OCI-LY3 (cell line): ENCODE measurements around the gene PCYT1A.

Source experiments
- H2AFZ ChIP-seq: fragments of 200-600, 300-600 bp; shearing (Covaris generic); 2 replicates; pipeline ENCODE4 v1.6.0; 2014; ENCODE audit warnings: antibody characterized with exemption, low read depth, low read length
- H3K27ac ChIP-seq: fragments of 200-600, 300-600 bp; sonication (generic); 2 replicates; pipeline ENCODE4 v1.5.1; 2014; ENCODE audit warnings: mild to moderate bottlenecking, low read length, moderate library complexity, mixed read lengths
- H3K27me3 ChIP-seq: fragments of 200-600, 300-600 bp; sonication (generic); 2 replicates; pipeline ENCODE4 v1.6.1; 2014; ENCODE audit warnings: low read depth, low read length, mixed read lengths
- H3K36me3 ChIP-seq: fragments of 200-600, 300-600 bp; sonication (generic); replicated peaks from 2 replicates; pipeline ENCODE3; 2014; ENCODE audit warnings: low read depth, low read length, mixed read lengths
- H3K4me1 ChIP-seq: fragments of 300-600, 200-600 bp; sonication (generic); 2 replicates; pipeline ENCODE4 v1.6.1; 2014; ENCODE audit warnings: low read length, mixed read lengths
- H3K4me2 ChIP-seq: fragments of 200-600, 300-600 bp; sonication (generic); 2 replicates; pipeline ENCODE4 v1.6.1; 2014; ENCODE audit warnings: low read length, mixed read lengths
- H3K4me3 ChIP-seq: fragments of 300-600, 200-600 bp; sonication (generic); 2 replicates; pipeline ENCODE4 v1.5.1; 2014; ENCODE audit warnings: antibody characterized with exemption, mild to moderate bottlenecking, low read length, moderate library complexity
- H3K79me2 ChIP-seq: fragments of 300-600, 200-600 bp; shearing (Covaris generic); 2 replicates; pipeline ENCODE4 v1.6.1; 2014; ENCODE audit warnings: mild to moderate bottlenecking, low read length, mixed read lengths
- H3K9ac ChIP-seq: fragments of 300-600, 200-600 bp; shearing (Covaris generic); 2 replicates; pipeline ENCODE4 v1.6.0; 2014; ENCODE audit warnings: mild to moderate bottlenecking, low read length, moderate library complexity
- H3K9me3 ChIP-seq: fragments of 200-600, 300-600 bp; shearing (Covaris generic); 2 replicates; pipeline ENCODE4 v1.6.1; 2014; ENCODE audit warnings: low read length, mixed read lengths; ENCODE audit not compliant: insufficient read depth
- H4K20me1 ChIP-seq: fragments of 200-600, 300-600 bp; sonication (generic); 2 replicates; pipeline ENCODE4 v1.6.1; 2016; ENCODE audit warnings: low read length, mixed read lengths; ENCODE audit not compliant: insufficient read depth
- CTCF ChIP-seq: fragments of 200-600, 300-600 bp; sonication (generic); IDR thresholded peaks from 2 replicates; pipeline ENCODE4 v1.5.1; 2014; ENCODE audit warnings: antibody characterized with exemption, low read length, low read depth
- EZH2phosphoT487 ChIP-seq: fragments of 200-600 bp; shearing (Covaris generic); IDR thresholded peaks from 2 replicates; pipeline ENCODE4 v1.6.1; 2018; ENCODE audit warnings: antibody characterized with exemption, mixed run types, low read depth

The PCYT1A gene

GRCh38 chr3:196236223-196236622 is 51.3 kb downstream of the PCYT1A start:
- Histone ChIP-seq H3K27me3 (no peaks in the 10 kb centered on the region), H2AFZ (no peak overlapping the region), H3K4me3 (no peak overlapping the region), H3K9me3 (no peaks in the 10 kb centered on the region), H4K20me1 (no peaks in the 10 kb centered on the region), H3K27ac (no peak overlapping the region), H3K36me3 (peaks cover 5% of the 10 kb centered on the region), H3K4me1 (peaks cover 29% of the 10 kb centered on the region), H3K9ac (no peak overlapping the region), H3K4me2 (no peak overlapping the region), H3K79me2 (no peaks in the 10 kb centered on the region)
- TF ChIP-seq CTCF: no peak
- no peak for TF ChIP-seq EZH2phosphoT487

- Histone ChIP-seq H3K9me3 (no peaks in the 10 kb centered on the region), H3K27me3 (no peaks in the 10 kb centered on the region), H3K79me2 (no peaks in the 10 kb centered on the region), H2AFZ (no peak overlapping the region), H3K36me3 (peaks cover 4% of the 10 kb centered on the region), H3K27ac (no peak overlapping the region), H3K9ac (no peak overlapping the region), H3K4me1 (peaks cover 29% of the 10 kb centered on the region), H4K20me1 (no peaks in the 10 kb centered on the region), H3K4me3 (no peak overlapping the region), H3K4me2 (no peak overlapping the region)
- no peak for TF ChIP-seq CTCF
- TF ChIP-seq EZH2phosphoT487: no peak
These were observed 51.9 kb downstream of the PCYT1A start for GRCh38 chr3:196235452-196236122.

- no peaks in the 10 kb centered on the region for H3K9me3 ChIP-seq
- no peaks in the 10 kb centered on the region for H4K20me1 ChIP-seq
- no peaks in the 10 kb centered on the region for H3K36me3 ChIP-seq
- peaks cover 29% of the 10 kb centered on the region for H3K4me1 ChIP-seq
- H3K4me2 ChIP-seq: peak overlapping the region; percentile 62
- no peaks in the 10 kb centered on the region for H3K27me3 ChIP-seq
- H3K9ac ChIP-seq: no peak overlapping the region
- no peak overlapping the region for H2AFZ ChIP-seq
- H3K4me3 ChIP-seq: 0 out of 2 replicates have a peak overlapping the region, but pooled peaks have one; percentile 1
- H3K27ac ChIP-seq: no peak overlapping the region
- no peaks in the 10 kb centered on the region for H3K79me2 ChIP-seq
- no peak for TF ChIP-seq CTCF
- no peak for TF ChIP-seq EZH2phosphoT487
These were observed 54.7 kb downstream of the PCYT1A start for GRCh38 chr3:196232882-196233251.

DNA sequence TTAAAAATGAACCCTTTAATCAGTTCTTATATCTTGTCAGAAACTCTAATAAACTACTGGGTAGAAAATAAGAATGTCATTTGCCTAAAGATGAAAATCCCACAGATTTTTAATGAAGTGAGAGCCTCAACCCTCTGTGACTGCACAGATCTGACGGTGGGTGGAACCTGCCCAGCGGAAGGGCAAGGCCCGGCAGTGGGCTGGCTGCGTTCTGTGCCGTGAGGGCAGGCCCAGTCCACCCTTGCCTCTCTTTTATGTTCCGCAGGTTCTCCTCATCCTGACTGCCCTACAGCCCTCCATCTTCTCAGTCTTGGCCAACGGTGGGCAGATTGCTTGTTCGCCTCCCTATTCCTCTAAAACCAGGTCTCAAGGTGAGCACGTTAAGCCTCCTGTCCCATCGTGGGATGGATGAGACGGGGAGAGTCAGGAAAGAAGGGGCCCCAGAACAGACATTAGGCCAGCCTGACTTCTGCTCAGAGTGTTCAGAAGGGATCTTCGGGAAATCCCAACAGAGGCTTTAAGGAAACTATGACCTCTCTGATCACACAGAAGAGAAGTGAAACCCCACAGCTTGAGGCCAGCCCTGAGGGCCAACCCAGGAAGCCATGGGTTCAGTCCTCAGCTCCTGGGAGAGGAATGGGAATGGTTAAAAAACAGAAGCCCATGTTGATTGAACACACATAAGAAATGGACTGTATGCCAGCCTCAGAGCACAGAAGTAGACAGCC is 55.2 kb downstream of the PCYT1A start:
- no peaks in the 10 kb centered on the region for H3K27me3 ChIP-seq
- H3K4me1 ChIP-seq: peaks cover 24% of the 10 kb centered on the region
- peak overlapping the region; percentile 21; the same call in 1 of the 2 replicates for H3K4me3 ChIP-seq
- TF ChIP-seq CTCF (no peak), EZH2phosphoT487 (no peak)
- H3K9ac ChIP-seq: no peak overlapping the region
- no peak overlapping the region for H2AFZ ChIP-seq
- no peaks in the 10 kb centered on the region for H3K36me3 ChIP-seq
- H3K27ac ChIP-seq: no peak overlapping the region
- peak overlapping the region; percentile 62 for H3K4me2 ChIP-seq
- H4K20me1 ChIP-seq: no peaks in the 10 kb centered on the region
- H3K9me3 ChIP-seq: no peaks in the 10 kb centered on the region
- no peaks in the 10 kb centered on the region for H3K79me2 ChIP-seq
